ENCODE data around the gene NFKB1. TPM values are rescaled to one million over a fixed set of nuclear protein-coding genes. Genes with fewer than 3 reads are reported as not detected.

NFKB1 gene
- total RNA-seq, 5 donors from 2014 or later (not counting 1 experiment from before 2014, with no cell fraction given): 83.0 to 185 (median 92.1) TPM

- H3K9me3 Mint-ChIP-seq: no peaks in the 10 kb centered on the region
- peak overlapping the region; percentile 99 for H3K27ac ChIP-seq (ENCODE audit: low read length)
- no peak for ATAC-seq (replicated peaks in 1 of 4)
- H3K27me3 Mint-ChIP-seq: no peaks in the 10 kb centered on the region
- WGBS (ENCODE audit: insufficient coverage): no CpG with 5 or more reads among the region's 1 CpG
- DNase-seq: no peak
- peak overlapping the region; percentile 99 for H3K4me3 ChIP-seq (ENCODE audit: control insufficient read depth in 1 of 2, extremely low read depth in 1 of 2, low read length in 1 of 2)
- CTCF ChIA-PET: interaction anchor here (0.6 to 0.7 kb wide), 3 partner anchors 27 to 182 kb away, joined by 3 to 5 read pairs (median 3); no protein-coding TSS in a partner anchor
- H3K4me1 Mint-ChIP-seq: peaks cover 25 to 40% (median 40%) of the 10 kb centered on the region in 3 donors
- H3K27ac Mint-ChIP-seq: peak overlapping the region; percentile 95 to 98
- H3K36me3 ChIP-seq (ENCODE audit: control insufficient read depth in 2 of 2, extremely low read depth in 1 of 2, insufficient read depth in 1 of 2, low read length in 1 of 2): no peaks in the 10 kb centered on the region
- peaks cover 8% of the 10 kb centered on the region for H3K36me3 Mint-ChIP-seq
- no peaks in the 10 kb centered on the region for H3K9me3 ChIP-seq
- H3K27me3 ChIP-seq (replicated peaks in 1 of 2; ENCODE audit: control insufficient read depth in 2 of 2, extremely low read depth in 1 of 2, insufficient read depth in 2 of 2, low read length in 1 of 2): no peaks in the 10 kb centered on the region
- H3K4me1 ChIP-seq (ENCODE audit: control insufficient read depth in 1 of 2, extremely low read depth in 1 of 2, insufficient read depth in 2 of 2, low read length in 2 of 2): peaks cover 13 to 29% of the 10 kb centered on the region in 2 experiments
- H3K4me3 Mint-ChIP-seq: peak overlapping the region; percentile 91 to 98 (median 96)
- POLR2A ChIA-PET: interaction anchor here (0.7 to 3.0 kb wide), 9 partner anchors 9 to 505 kb away, joined by 3 to 13 read pairs (median 5); partner anchors contain the start of gene UBE2D3 (in 1 of the 2)
Observed at GRCh38 chr4:102502543-102502818, 1.3 kb downstream of the NFKB1 start.

- peak overlapping the region; percentile 99 for H3K4me3 ChIP-seq (ENCODE audit: control insufficient read depth in 1 of 2, extremely low read depth in 1 of 2, low read length in 1 of 2)
- no peaks in the 10 kb centered on the region for H3K36me3 ChIP-seq (ENCODE audit: control insufficient read depth in 2 of 2, extremely low read depth in 1 of 2, insufficient read depth in 1 of 2, low read length in 1 of 2)
- no peaks in the 10 kb centered on the region for H3K27me3 ChIP-seq (replicated peaks in 1 of 2; ENCODE audit: control insufficient read depth in 2 of 2, extremely low read depth in 1 of 2, insufficient read depth in 2 of 2, low read length in 1 of 2)
- Mint-ChIP-seq H3K9me3 (no peaks in the 10 kb centered on the region), H3K4me1 (peaks cover 32 to 47% (median 47%) of the 10 kb centered on the region in 3 donors), H3K27me3 (no peaks in the 10 kb centered on the region), H3K4me3 (peak overlapping the region; percentile 91 to 98 (median 96)), H3K36me3 (peaks cover 8% of the 10 kb centered on the region), H3K27ac (peak overlapping the region; percentile 95 to 98)
- POLR2A ChIA-PET: interaction anchor here (0.7 to 3.0 kb wide), 8 partner anchors 8 to 324 kb away, joined by 3 to 13 read pairs (median 6); partner anchors contain the start of gene UBE2D3 (in 1 of the 2)
- peaks cover 13 to 29% of the 10 kb centered on the region in 2 experiments for H3K4me1 ChIP-seq (ENCODE audit: control insufficient read depth in 1 of 2, extremely low read depth in 1 of 2, insufficient read depth in 2 of 2, low read length in 2 of 2)
- no peak for ATAC-seq (replicated peaks in 1 of 4)
- peak overlapping the region; percentile 99 for H3K27ac ChIP-seq (ENCODE audit: low read length)
- H3K9me3 ChIP-seq: no peaks in the 10 kb centered on the region
- DNase-seq: peak in 1 of 35 experiments; percentile 28
- CTCF ChIA-PET: interaction anchor here (0.5 to 0.6 kb wide), 3 partner anchors 55 to 316 kb away, joined by 3 to 5 read pairs (median 4); no protein-coding TSS in a partner anchor
- no CpG with 5 or more reads among the region's 3 CpGs for WGBS (ENCODE audit: insufficient coverage)
Observed at GRCh38 chr4:102503301-102503746, 2.2 kb downstream of the NFKB1 start.

- peaks cover 12% of the 10 kb centered on the region for H3K36me3 Mint-ChIP-seq
- DNase-seq (peak in 1 of 35 experiments; percentile 29), ATAC-seq (replicated peaks in 1 of 4) (no peak)
- Histone ChIP-seq H3K27ac (ENCODE audit: low read length) (peak overlapping the region; percentile 99), H3K36me3 (ENCODE audit: control insufficient read depth in 2 of 2, extremely low read depth in 1 of 2, insufficient read depth in 1 of 2, low read length in 1 of 2) (no peaks in the 10 kb centered on the region), H3K27me3 (replicated peaks in 1 of 2; ENCODE audit: control insufficient read depth in 2 of 2, extremely low read depth in 1 of 2, insufficient read depth in 2 of 2, low read length in 1 of 2) (no peaks in the 10 kb centered on the region), H3K4me1 (ENCODE audit: control insufficient read depth in 1 of 2, extremely low read depth in 1 of 2, insufficient read depth in 2 of 2, low read length in 2 of 2) (peaks cover 13 to 29% of the 10 kb centered on the region in 2 experiments), H3K4me3 (ENCODE audit: control insufficient read depth in 1 of 2, extremely low read depth in 1 of 2, low read length in 1 of 2) (peak overlapping the region; percentile 99), H3K9me3 (no peaks in the 10 kb centered on the region)
- H3K27ac Mint-ChIP-seq: peak overlapping the region; percentile 95 to 98
- 80% methylated on average over 1 of the region's 5 CpGs for WGBS (ENCODE audit: insufficient coverage)
- no peaks in the 10 kb centered on the region for H3K9me3 Mint-ChIP-seq
- peak overlapping the region; percentile 91 to 98 (median 96) for H3K4me3 Mint-ChIP-seq
- CTCF ChIA-PET: interaction anchor here in 1 of 2 donors (0.5 kb wide), 1 partner anchor 315 kb away, joined by 4 read pairs; no protein-coding TSS in a partner anchor
- H3K27me3 Mint-ChIP-seq: no peaks in the 10 kb centered on the region
- POLR2A ChIA-PET: interaction anchor here (1.2 to 2.3 kb wide), 3 partner anchors 13 to 96 kb away, joined by 3 to 8 read pairs (median 6); no protein-coding TSS in a partner anchor
- peaks cover 40 to 55% (median 55%) of the 10 kb centered on the region in 3 donors for H3K4me1 Mint-ChIP-seq
Observed at GRCh38 chr4:102503831-102504786, 3.0 kb downstream of the NFKB1 start.

GRCh38 chr4:102504941-102505340 is 3.8 kb downstream of the NFKB1 start:
- no peak overlapping the region for H3K4me3 ChIP-seq (ENCODE audit: control insufficient read depth in 1 of 2, extremely low read depth in 1 of 2, low read length in 1 of 2)
- no CpG with 5 or more reads among the region's 1 CpG for WGBS (ENCODE audit: insufficient coverage)
- H3K9me3 ChIP-seq: no peaks in the 10 kb centered on the region
- H3K9me3 Mint-ChIP-seq: no peaks in the 10 kb centered on the region
- peaks cover 48 to 63% (median 63%) of the 10 kb centered on the region in 3 donors for H3K4me1 Mint-ChIP-seq
- H3K27me3 Mint-ChIP-seq: no peaks in the 10 kb centered on the region
- peaks cover 19% of the 10 kb centered on the region for H3K36me3 Mint-ChIP-seq
- peaks cover 18 to 32% of the 10 kb centered on the region in 2 experiments for H3K4me1 ChIP-seq (ENCODE audit: control insufficient read depth in 1 of 2, extremely low read depth in 1 of 2, insufficient read depth in 2 of 2, low read length in 2 of 2)
- ChIA-PET POLR2A (interaction anchor here (0.6 to 1.1 kb wide), 3 partner anchors 11 to 16 kb away, joined by 3 to 5 read pairs (median 3); no protein-coding TSS in a partner anchor), CTCF (no interaction called here)
- peak overlapping the region; percentile 80 to 95 for H3K27ac Mint-ChIP-seq
- no peak overlapping the region for H3K27ac ChIP-seq (ENCODE audit: low read length)
- H3K4me3 Mint-ChIP-seq: peak overlapping the region; percentile 57 to 96 (median 91)
- H3K27me3 ChIP-seq (replicated peaks in 1 of 2; ENCODE audit: control insufficient read depth in 2 of 2, extremely low read depth in 1 of 2, insufficient read depth in 2 of 2, low read length in 1 of 2): no peaks in the 10 kb centered on the region
- DNase-seq (no peak), ATAC-seq (replicated peaks in 1 of 4) (no peak)
- H3K36me3 ChIP-seq (ENCODE audit: control insufficient read depth in 2 of 2, extremely low read depth in 1 of 2, insufficient read depth in 1 of 2, low read length in 1 of 2): no peaks in the 10 kb centered on the region

- Mint-ChIP-seq H3K4me1 (peaks cover 56 to 66% (median 65%) of the 10 kb centered on the region in 3 donors), H3K4me3 (no peak overlapping the region), H3K36me3 (peaks cover 26% of the 10 kb centered on the region), H3K9me3 (no peaks in the 10 kb centered on the region), H3K27me3 (no peaks in the 10 kb centered on the region), H3K27ac (no peak overlapping the region)
- Histone ChIP-seq H3K27me3 (replicated peaks in 1 of 2; ENCODE audit: control insufficient read depth in 2 of 2, extremely low read depth in 1 of 2, insufficient read depth in 2 of 2, low read length in 1 of 2) (no peaks in the 10 kb centered on the region), H3K9me3 (no peaks in the 10 kb centered on the region), H3K27ac (ENCODE audit: low read length) (no peak overlapping the region), H3K4me1 (ENCODE audit: control insufficient read depth in 1 of 2, extremely low read depth in 1 of 2, insufficient read depth in 2 of 2, low read length in 2 of 2) (peaks cover 10 to 29% of the 10 kb centered on the region in 2 experiments), H3K36me3 (ENCODE audit: control insufficient read depth in 2 of 2, extremely low read depth in 1 of 2, insufficient read depth in 1 of 2, low read length in 1 of 2) (no peaks in the 10 kb centered on the region), H3K4me3 (ENCODE audit: control insufficient read depth in 1 of 2, extremely low read depth in 1 of 2, low read length in 1 of 2) (no peak overlapping the region)
- POLR2A ChIA-PET: interaction anchor here (0.6 to 1.1 kb wide), 3 partner anchors 10 to 16 kb away, joined by 3 to 5 read pairs (median 3); no protein-coding TSS in a partner anchor
- WGBS (ENCODE audit: insufficient coverage): no CpG with 5 or more reads among the region's 2 CpGs
- no peak for DNase-seq
- no peak for ATAC-seq (replicated peaks in 1 of 4)
- CTCF ChIA-PET: no interaction called here
Observed at GRCh38 chr4:102505708-102506107, 4.5 kb downstream of the NFKB1 start.

GRCh38 chr4:102506523-102506922 is 5.4 kb downstream of the NFKB1 start:
- H3K36me3 ChIP-seq (ENCODE audit: control insufficient read depth in 2 of 2, extremely low read depth in 1 of 2, insufficient read depth in 1 of 2, low read length in 1 of 2): no peaks in the 10 kb centered on the region
- no peaks in the 10 kb centered on the region for H3K9me3 ChIP-seq
- H3K4me1 ChIP-seq (ENCODE audit: control insufficient read depth in 1 of 2, extremely low read depth in 1 of 2, insufficient read depth in 2 of 2, low read length in 2 of 2): peaks cover 11 to 29% of the 10 kb centered on the region in 2 experiments
- no peak for DNase-seq
- Mint-ChIP-seq H3K4me1 (peaks cover 63 to 74% (median 71%) of the 10 kb centered on the region in 3 donors), H3K27ac (peak overlapping the region in 1 of 2 donors; percentile 75), H3K4me3 (no peak overlapping the region), H3K36me3 (peaks cover 31% of the 10 kb centered on the region), H3K27me3 (no peaks in the 10 kb centered on the region), H3K9me3 (no peaks in the 10 kb centered on the region)
- H3K27ac ChIP-seq (ENCODE audit: low read length): no peak overlapping the region
- no peaks in the 10 kb centered on the region for H3K27me3 ChIP-seq (replicated peaks in 1 of 2; ENCODE audit: control insufficient read depth in 2 of 2, extremely low read depth in 1 of 2, insufficient read depth in 2 of 2, low read length in 1 of 2)
- WGBS (ENCODE audit: insufficient coverage): no CpG with 5 or more reads among the region's 1 CpG
- CTCF ChIA-PET: no interaction called here
- POLR2A ChIA-PET: interaction anchor here (0.6 to 0.7 kb wide), 4 partner anchors 19 to 295 kb away, joined by 3 read pairs; no protein-coding TSS in a partner anchor
- ATAC-seq (replicated peaks in 1 of 4): no peak
- no peak overlapping the region for H3K4me3 ChIP-seq (ENCODE audit: control insufficient read depth in 1 of 2, extremely low read depth in 1 of 2, low read length in 1 of 2)

All from T-cell (primary cell).